Measurements from ENCODE around the gene HAS3.
"Not testable (repeated sequence)": the region's sequence is repeated elsewhere in the genome, so short reads cannot be mapped to it uniquely, and the experiment has no call there.

The HAS3 gene, protein sequence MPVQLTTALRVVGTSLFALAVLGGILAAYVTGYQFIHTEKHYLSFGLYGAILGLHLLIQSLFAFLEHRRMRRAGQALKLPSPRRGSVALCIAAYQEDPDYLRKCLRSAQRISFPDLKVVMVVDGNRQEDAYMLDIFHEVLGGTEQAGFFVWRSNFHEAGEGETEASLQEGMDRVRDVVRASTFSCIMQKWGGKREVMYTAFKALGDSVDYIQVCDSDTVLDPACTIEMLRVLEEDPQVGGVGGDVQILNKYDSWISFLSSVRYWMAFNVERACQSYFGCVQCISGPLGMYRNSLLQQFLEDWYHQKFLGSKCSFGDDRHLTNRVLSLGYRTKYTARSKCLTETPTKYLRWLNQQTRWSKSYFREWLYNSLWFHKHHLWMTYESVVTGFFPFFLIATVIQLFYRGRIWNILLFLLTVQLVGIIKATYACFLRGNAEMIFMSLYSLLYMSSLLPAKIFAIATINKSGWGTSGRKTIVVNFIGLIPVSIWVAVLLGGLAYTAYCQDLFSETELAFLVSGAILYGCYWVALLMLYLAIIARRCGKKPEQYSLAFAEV

DNA sequence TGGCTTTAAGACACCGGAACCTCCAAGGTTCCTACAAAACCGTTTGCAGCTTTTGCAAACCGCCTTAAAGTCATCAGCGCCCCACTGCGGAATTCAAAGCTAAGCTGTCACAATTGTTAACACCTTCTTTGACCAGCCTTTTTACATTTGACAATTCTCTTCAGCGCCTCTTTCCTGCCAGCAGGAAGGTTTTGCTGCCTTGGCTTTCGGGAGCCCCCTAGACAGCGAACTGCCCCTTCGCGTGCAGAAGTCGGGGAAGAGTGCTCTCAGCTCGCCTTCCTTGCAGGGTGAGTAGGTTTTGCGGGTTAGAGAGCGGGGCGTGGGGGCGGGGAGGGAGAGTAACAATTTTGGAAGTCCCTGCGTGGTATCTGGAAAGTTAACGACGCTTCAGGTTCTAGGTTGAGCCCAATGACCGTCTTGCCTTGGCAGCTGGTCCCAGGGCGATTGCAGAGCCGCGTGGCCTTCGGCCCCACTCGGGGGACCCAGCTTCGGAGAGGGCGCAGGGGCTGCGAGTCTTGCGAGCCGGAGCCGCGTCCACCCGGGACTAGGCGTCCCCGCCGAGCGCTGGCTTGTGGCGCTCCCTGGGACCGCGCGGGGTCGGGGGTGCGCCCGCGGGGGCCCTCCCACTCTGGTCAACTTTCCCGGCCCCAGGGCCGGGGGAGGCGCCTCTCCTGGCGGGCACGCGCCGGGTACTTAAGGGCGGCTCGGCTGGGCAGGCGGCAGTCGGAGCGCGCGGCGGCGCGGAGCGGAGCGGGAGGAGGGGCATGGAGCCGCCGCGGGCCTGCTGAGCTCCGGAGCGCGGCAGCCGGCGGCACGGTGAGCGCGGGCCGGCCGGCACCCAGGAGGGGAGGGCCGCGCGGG lies at the start of gene HAS3:
HAS3 (plus strand) TSS at position 153 of the 861 bp plus-strand sequence. CDS start 3,743 bp downstream, outside the sequence.
- DNase-seq: peak; percentile 64

DNA sequence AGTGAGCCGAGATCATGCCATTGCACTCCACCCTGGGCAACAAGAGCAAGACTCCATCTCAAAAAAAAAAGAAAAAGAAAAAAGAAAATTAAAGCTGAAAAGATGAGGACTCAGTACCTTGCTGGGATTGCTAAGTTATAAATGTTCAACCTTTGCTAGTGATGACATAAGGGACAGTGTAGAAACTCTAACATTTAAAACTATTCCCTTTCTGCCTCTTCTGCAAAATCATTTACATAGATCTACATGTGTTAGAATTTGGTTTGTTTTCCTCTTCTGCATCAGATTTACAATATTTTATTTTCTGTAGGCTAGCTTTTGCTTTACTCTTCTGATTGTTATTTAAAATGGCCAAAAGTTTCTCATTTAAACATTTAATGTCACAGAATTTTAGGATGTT lies 49.5 kb upstream of the HAS3 start:
- DNase-seq: no peak

DNA sequence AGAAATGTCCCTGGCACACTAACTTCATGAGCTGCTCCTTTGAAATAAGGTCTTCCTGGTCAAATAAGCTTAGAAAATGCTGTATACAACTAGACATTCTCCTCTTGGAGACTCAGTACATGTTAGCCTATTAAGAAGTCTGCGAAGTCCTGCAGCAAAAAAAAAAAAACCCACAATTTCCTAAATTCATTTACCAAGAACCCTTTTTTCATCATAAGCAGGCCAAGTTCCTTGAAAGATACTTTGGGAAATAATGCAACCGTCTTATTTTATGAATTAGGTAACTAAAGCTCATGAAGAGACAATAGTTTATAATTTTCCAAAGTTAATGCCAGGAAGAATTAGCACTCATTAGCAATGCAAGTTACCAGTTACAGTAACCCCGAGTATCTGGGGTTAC lies 49.0 kb upstream of the HAS3 start:
- no peak for DNase-seq

DNA sequence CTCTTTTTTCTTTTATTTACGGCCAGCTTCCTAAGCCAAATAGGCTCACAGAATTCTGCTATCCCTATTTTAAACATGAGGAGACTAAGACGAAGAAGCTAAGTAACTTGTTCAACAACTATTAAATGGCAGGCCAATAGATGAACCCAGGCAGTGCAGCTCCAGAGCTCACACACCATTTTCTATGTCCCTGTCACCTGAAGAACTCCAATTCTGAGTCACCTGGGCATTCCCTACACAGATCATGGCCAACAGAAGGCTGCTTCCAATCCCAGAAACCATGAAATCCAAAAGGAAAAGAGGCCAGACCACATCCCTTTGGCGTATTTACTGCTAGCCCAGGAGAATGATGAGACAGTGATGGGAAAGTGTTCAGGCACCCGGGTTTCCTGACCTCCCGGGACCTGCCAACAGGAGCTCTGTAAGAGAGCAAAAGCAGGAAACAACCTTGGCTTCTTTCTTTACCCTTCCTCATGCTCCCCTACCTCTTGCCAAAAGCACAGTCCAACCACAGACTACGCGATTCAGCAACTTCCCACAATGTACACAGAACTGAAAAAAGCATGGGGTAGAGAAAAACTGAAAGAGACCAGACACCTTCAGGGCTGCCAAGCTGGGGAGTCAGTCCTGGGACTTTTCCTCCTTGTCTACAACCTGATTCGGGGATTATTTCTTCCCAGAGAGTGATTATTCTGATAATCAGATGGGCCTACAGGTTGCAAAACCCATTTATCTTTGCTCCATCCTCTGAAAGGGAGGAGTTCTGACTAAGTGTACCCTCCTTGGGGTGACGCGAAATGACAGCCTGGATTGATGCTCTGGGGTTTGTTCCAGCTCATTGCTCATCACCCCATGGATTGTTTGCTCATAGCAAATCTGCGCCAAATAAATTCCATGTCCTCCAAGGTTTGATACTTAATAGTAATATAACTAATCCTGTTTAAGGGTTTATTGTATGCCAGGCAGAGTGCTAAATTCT lies 47.8 kb upstream of the HAS3 start:
- DNase-seq: peak; percentile 89

DNA sequence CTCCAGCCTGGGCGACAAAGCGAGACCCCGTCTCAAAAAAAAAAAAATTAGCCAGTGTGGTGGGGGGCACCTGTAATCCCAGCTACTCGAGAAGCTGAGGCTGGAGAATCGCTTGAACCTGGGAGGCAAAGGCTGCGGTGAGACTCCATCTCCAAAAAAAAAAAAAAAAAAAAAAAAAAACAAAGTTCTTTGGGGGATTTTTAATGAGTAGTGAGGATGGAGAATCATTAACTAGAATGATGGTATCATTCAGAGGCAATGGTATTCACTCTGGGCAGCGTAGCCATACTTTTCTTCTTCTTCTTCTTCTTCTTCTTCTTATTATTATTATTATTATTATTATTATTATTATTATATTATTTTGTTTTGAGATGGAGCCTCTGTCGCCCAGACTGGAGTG lies 42.0 kb upstream of the HAS3 start:
- not testable (repeated sequence) for DNase-seq

DNA sequence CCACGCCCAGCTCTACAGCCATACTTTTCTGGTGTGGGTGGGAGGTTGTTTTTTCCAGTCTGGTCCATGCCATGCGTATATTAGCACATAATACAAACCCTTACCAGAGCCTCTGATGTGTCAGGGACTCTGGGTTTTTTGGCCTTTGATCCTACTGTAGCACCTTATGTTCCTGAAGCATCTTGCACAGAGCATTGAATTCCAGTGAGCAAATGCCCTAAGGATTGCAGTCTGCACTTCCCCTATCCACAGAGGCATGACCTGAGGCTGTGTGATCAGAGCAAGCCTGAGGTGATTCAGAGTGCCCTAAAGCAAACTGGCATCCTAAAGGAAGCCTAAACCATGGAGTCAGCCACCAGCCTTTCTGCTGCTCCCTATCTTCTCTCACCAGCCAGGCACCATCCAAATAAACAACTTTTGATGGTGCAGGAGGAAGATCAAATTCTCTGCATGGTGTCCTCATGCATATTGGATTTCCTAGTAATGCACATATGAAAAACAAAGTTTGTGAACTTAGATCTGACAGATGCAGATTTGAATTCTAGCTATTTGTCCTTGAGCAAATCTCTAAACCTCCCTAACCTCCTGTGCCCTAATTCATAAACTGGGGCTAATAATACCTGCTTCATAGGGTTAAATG lies 41.2 kb upstream of the HAS3 start:
- peak; percentile 79 for DNase-seq

DNA sequence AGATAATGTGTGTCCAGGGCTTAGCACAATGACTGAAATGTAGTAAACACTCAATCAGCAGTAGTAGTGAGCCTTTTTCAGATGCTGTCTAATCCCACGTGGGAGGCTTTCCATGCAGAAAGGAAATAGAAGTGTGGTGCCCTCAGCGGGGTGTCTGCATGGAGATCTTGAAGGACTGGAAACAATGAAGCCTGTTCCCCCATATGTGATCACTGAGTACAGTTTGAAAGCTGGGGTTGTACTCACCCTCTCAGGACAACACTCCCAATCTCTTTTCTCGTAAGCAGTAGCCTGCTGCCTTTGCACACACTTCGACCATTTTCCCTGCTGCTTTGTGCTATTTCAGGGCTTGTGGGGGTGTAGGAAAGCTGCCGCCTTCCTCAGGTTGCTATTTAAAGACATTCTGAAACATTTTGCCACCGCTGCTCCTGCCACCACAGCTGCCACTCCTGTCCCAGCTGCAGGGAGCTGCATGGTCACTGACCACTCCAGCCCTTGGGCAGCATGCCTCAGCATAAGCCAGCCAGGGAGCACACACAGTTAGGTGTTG lies 40.6 kb upstream of the HAS3 start:
- DNase-seq: peak; percentile 26

DNA sequence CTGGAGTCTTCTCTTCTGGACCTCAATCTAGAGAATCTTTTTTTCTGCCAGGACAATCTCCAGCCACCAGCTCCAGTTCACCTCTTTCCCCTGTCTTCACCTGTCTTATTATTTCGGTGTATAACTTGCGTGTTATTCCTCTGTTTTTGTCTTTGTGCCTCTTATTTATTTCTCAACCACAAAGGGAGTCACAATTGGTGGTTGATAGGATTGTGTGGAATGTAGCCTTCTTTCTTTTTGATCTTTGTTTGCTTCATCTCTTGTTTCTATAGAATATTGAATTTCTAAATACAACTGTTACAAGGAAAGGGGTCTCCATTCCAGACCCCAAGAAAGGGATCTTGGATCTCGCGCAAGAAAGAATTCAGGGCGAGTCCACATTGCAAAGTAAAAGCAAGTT lies 35.9 kb upstream of the HAS3 start:
- DNase-seq: no peak

DNA sequence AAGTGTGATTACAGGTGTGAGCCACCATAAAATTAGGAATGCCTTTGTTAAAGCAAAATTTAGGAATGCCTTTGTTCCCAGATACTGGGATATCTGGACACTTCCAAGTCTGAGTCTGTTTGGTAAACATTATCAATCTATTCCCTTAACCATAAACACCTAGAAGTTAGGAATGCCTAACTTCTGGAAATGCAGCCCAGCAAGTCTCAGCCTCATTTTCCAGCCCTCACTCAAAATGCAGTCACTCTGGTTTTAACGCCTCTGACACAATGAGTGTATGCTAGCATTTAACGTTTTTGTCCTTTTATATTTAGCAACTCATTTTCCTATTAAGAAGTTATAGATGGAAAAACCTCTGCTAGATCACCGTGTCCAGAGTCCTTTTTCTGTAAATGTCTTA lies 34.4 kb upstream of the HAS3 start:
- no peak for DNase-seq

DNA sequence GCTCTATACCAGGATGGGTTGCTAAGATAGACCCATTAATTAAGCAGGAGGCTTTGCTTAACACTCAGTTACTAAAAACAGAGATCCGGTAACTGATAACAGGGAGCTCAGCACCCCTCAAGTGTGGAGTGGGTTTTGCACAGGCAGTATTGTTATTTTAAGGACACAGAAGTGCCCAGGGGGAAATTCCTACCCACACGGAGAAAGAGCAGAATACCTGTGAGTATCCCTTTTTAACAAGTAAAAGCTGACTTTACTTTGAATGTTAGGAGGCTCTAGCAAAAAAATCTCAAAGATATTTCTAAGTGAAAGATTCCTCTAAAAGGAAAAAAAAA lies 32.8 kb upstream of the HAS3 start:
- no peak for DNase-seq

DNA sequence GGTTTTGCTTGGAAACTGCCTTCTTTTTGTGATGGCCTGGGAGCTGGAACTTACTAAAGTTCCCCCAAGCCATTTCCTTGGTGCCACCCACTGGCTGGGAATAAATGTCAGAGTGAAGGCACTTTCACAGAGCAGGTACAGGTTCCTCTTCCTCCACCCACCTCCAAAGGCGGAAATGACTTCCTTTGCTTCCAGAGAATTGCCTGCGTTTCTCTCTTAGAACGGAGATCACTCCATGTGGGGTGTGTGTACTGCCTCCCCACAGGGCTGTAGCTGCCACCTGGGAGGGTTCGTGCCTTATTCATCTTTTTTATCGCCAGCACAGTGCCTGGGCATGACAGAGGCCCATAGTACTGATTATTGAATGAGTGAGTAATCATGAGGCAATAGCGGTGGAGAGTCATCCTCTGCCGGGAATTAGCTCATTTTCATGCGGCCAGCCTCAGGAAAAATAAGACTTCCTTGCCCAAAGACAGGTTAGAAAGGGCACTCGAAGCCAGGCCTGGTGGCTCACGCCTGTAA lies 32.2 kb upstream of the HAS3 start:
- peak; percentile 93 for DNase-seq

DNA sequence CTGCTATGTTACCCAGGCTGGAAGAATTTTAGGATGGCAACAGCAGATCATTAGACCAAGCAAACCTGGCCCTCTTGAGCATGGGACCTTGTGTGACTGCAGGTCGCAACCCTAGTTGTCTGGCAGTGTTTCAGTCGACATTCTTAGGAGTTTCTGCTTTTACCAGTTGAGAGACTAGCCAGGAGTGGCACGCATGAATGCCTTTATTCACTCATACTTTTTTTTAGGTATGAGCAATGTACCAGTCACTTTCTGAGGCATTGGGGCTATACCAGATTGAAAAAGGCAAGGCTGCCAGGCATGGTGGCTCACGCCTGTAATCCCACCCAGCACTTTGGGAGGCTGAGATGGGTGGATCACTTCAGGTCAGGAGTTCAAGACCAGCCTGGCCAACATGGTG lies 28.2 kb upstream of the HAS3 start:
- peak; percentile 61 for DNase-seq

DNA sequence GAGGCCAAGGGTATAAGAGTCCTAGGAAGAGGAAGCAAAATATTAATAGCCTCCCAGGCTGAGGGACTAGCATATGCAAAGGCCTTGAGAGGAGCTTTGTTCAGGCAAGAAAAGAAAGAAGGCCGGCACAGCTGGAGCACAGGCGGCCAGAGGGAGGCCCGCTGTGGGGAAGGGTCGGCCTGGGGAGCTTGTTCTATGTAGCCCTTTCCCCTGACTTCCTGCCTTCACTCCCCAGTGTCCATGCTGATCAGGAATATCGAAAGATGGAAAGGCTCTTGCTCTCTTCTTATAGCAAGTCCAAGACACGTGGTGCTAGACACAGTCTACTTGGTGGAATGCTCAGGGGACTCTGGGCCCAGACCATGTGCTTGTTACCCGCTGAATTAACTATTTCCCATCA lies 27.4 kb upstream of the HAS3 start:
- DNase-seq: no peak

DNA sequence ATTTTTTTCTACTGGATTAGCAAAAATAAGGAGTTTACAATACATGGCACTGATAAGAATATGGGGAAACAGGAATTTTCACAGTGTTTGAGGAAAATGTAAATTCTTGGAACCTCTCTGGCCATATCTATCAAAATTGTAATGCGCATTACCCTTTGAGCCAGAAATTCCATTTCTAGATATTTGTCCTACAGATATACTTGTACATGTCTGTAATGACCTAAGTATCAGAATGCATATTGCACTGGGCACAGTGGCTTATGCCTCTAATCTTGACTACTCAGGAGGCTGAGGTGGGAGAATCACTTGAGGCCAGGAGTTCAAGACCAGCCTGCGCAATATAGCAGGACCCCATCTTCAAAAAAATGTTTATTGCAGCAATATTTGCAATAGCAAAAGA lies 25.8 kb upstream of the HAS3 start:
- no peak for DNase-seq

DNA sequence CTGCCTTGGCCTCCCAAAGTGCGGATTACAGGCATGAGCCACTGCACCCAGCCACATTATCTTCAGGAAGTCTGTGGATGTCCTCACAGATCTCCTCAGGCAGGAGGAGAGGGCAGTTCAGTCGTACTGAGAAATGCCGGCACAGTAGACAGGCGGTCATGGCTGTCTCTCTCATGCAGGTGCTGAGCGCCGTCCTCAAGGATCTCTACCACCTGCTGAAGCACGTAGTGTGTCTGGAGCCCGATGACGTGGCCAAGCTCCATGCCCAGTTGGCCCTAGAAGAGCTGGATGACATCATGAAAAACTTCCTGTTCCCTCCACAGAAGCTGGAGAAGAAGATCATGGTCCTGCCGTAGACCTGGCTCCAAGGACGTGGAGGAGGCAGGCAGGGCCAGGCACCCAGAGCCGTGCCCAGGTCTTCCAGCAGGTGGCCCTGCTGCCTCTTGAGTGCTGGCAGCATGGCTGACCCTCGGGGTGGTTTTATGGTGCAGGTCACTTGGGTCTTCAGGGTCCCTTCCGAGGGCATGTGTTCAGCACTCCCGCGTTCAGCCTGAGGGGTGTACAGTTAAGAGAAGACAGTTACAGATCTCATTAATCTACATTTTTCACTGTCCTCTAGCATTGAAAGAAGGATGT lies 22.0 kb upstream of the HAS3 start:
- DNase-seq: no peak

DNA sequence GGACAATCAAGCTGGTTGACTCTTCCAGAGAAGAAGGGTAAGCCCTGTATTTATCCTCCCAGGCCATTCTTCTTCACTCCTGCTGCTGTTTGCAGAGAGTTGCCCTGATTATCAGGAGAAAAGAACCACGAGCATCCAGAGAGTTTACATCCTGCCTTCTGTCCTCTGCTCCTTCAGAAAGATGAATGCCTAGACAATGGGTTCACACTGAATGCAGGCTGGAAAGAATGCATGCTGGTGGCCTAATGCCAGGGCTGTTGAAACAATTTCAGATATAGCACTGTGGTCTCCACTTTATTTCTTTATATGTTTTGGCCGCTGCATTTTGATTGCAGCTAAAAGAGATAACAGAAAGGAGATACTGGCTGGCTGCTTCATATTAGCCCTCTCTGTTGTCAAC lies 21.2 kb upstream of the HAS3 start:
- peak; percentile 79 for DNase-seq

DNA sequence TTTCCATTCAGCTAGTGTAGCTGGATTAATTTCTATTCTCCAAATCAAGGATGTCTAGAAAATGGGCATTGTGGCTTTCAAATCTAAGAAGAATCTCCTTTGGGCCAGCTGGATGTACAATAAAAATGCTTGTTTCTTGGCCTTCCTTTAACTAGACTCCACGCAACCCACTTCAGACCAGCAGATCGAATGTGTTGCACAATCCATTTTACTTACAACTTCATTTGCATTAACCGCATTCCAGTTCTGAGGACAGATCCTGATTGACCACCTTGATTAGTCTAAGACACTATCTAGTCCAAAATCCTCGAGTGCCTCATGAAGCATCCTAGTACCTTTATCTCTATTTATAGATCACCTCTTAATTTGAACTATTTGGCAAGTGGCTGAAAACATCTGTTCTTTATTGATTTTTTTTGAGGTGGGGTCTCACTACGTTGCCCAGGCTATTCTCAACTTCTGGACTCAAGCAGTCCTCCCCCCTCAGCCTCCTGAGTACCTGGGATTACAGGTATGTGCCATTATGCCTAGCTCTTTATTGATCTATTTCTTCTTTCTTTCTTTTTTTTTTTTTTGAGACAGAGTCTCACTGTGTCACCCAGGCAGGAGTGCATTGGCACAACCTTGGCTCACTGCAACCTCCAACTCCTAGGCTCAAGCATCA lies 20.3 kb upstream of the HAS3 start:
- DNase-seq: no peak

DNA sequence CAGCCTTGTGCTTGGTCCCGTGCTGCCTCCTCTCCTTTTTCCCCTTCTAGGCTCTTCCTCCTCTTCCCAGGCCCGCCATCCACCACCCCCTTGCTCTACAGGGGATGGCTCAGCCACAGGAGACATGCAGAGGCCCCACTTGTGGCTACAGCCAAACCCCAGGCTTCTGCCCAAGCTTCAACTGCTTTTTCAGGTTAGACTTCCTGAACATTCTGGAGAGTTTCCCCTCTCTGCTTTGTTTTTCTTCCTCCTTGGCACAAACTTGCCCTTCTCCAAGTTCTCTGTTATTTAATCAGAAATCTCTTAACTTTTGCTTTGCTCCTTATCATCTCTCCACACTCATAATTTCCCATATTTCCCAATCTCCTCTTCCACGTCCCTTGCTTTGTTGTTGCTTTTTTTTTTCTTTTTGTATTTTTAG lies 18.3 kb upstream of the HAS3 start:
- no peak for DNase-seq

DNA sequence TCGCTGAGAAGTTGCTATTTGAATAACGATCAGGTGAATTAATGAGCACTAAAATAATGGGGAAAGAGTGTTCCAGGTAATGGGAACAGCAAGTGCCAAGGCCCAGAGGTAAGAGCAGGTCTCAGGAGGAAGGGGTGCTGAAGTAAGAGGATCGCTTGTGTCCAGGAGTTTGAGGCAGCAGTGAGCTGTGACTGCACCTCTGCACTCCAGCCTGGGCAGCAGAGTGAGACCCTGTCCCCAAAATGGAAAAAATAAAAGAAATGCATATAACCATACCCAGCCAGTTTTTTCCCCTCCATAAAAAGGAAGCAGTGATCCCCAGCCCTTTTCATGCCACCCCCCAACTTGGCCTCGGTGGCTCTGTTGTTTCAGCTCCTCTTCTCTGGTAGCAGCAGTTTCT lies 16.8 kb upstream of the HAS3 start:
- DNase-seq: no peak

DNA sequence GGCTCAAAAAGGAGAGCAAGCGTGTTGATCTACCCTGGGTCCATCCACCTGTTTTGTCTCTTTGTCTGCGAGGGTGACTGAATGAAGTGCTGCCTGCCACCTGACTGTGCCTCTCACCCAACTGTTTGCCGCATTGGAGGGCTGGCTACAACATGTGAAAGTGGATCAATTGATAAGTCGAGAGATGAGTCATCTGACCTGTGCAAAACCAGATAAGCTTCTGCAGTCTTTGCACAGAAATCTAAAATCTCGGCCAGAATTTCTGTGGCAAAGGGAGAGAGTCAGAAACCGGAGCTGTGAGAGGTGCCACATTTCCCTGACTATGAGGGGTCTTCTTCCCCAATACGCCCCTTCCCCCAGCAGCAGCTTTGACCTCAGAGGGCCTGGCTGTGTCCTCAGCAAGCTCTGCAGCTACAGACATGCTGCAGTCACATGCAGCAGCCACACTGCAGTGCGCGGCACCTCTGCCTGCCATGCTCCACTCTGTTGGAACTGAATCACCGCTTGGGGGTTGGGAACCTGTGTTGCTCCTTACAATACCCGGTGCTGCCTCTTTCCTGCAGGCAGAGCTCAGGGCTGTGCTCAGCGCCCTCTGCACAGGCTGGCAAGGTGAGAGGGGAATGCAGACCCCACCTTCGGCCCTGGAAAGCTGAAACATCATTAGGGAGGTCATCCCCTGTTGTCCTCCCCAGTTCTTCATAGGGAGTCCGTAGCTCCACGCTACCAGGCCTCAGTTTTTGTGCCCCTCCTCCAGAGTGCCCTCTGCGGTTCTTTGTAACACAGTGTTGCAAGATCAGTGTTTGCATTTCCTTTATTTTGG lies 16.2 kb upstream of the HAS3 start:
- no peak for DNase-seq
